ENCODE results near the gene ATOSA.
A peak's percentile ranks its signal among the peaks of the same experiment; 100 is the strongest.

ATOSA gene

GRCh38 chr15:52679232-52680040 lies at the start of gene ATOSA:
TSS of gene ATOSA (minus strand) at chr15:52679388. CDS start at chr15:52678021, 1,367 bp downstream.
- DNase-seq (ENCODE audit: low spot score in 2 of 2) = peak; percentile 87 to 95
- peaks cover 11% of the 10 kb centered on the region for H3K4me1 ChIP-seq
- peak within 1 kb of the TSS; percentile 76 for H3K4me3 ChIP-seq
- H3K9me3 ChIP-seq = no peaks in the 10 kb centered on the region
- H3K36me3 ChIP-seq (replicated peaks) = no peaks in the 10 kb centered on the region
- in situ Hi-C loops (cut with MboI; ENCODE audit: low sequenced_read_pairs) = no loop called here
- H3K27me3 ChIP-seq (ENCODE audit: low read depth) = peaks cover 8% of the 10 kb centered on the region; the same call in 1 of the 2 replicates

- no peaks in the 10 kb centered on the region for H3K27me3 ChIP-seq (ENCODE audit: low read depth)
- no peaks in the 10 kb centered on the region for H3K36me3 ChIP-seq (replicated peaks)
- H3K4me3 ChIP-seq = no peak overlapping the region
- 0 out of 2 replicates have a peak, but pooled peaks cover 3% of the 10 kb centered on the region for H3K9me3 ChIP-seq
- H3K4me1 ChIP-seq = no peaks in the 10 kb centered on the region
- no peak for DNase-seq (ENCODE audit: low spot score in 2 of 2)
- in situ Hi-C loops (cut with MboI; ENCODE audit: low sequenced_read_pairs) = no loop called here
Measured at GRCh38 chr15:52728899-52729298, 49.7 kb upstream of the ATOSA start.

- Histone ChIP-seq H3K4me1 (no peaks in the 10 kb centered on the region), H3K9me3 (0 out of 2 replicates have a peak, but pooled peaks cover 3% of the 10 kb centered on the region), H3K4me3 (no peak overlapping the region), H3K36me3 (replicated peaks) (no peaks in the 10 kb centered on the region), H3K27me3 (ENCODE audit: low read depth) (no peaks in the 10 kb centered on the region)
- DNase-seq (ENCODE audit: low spot score in 2 of 2) = no peak
- in situ Hi-C loops (cut with MboI; ENCODE audit: low sequenced_read_pairs) = no loop called here
Measured at GRCh38 chr15:52727815-52728214, 48.6 kb upstream of the ATOSA start.

GRCh38 chr15:52726195-52726594 lies 47.0 kb upstream of the ATOSA start:
- Histone ChIP-seq H3K27me3 (ENCODE audit: low read depth) (no peaks in the 10 kb centered on the region), H3K9me3 (0 out of 2 replicates have a peak, but pooled peaks cover 3% of the 10 kb centered on the region), H3K4me1 (no peaks in the 10 kb centered on the region), H3K36me3 (replicated peaks) (no peaks in the 10 kb centered on the region), H3K4me3 (no peak overlapping the region)
- DNase-seq (ENCODE audit: low spot score in 2 of 2) = no peak
- in situ Hi-C loops (cut with MboI; ENCODE audit: low sequenced_read_pairs) = no loop called here

- no peaks in the 10 kb centered on the region for H3K4me1 ChIP-seq
- no peak for DNase-seq (ENCODE audit: low spot score in 2 of 2)
- H3K4me3 ChIP-seq = no peak overlapping the region
- H3K36me3 ChIP-seq (replicated peaks) = no peaks in the 10 kb centered on the region
- no peaks in the 10 kb centered on the region for H3K27me3 ChIP-seq (ENCODE audit: low read depth)
- in situ Hi-C loops (cut with MboI; ENCODE audit: low sequenced_read_pairs) = no loop called here
- no peaks in the 10 kb centered on the region for H3K9me3 ChIP-seq
Measured at GRCh38 chr15:52718551-52718950, 39.4 kb upstream of the ATOSA start.

- Histone ChIP-seq H3K4me3 (no peak overlapping the region), H3K27me3 (ENCODE audit: low read depth) (no peaks in the 10 kb centered on the region), H3K36me3 (replicated peaks) (no peaks in the 10 kb centered on the region), H3K9me3 (no peaks in the 10 kb centered on the region), H3K4me1 (no peaks in the 10 kb centered on the region)
- no peak for DNase-seq (ENCODE audit: low spot score in 2 of 2)
- in situ Hi-C loops (cut with MboI; ENCODE audit: low sequenced_read_pairs) = no loop called here
Measured at GRCh38 chr15:52717924-52718323, 38.7 kb upstream of the ATOSA start.

- no peaks in the 10 kb centered on the region for H3K9me3 ChIP-seq
- no peaks in the 10 kb centered on the region for H3K4me1 ChIP-seq
- no peak overlapping the region for H3K4me3 ChIP-seq
- in situ Hi-C loops (cut with MboI; ENCODE audit: low sequenced_read_pairs) = no loop called here
- no peaks in the 10 kb centered on the region for H3K27me3 ChIP-seq (ENCODE audit: low read depth)
- DNase-seq (ENCODE audit: low spot score in 2 of 2) = no peak
- H3K36me3 ChIP-seq (replicated peaks) = no peaks in the 10 kb centered on the region
Measured at GRCh38 chr15:52717481-52717880, 38.3 kb upstream of the ATOSA start.

GRCh38 chr15:52716536-52716935 lies 37.3 kb upstream of the ATOSA start:
- DNase-seq (ENCODE audit: low spot score in 2 of 2) = no peak
- H3K4me3 ChIP-seq = no peak overlapping the region
- no peaks in the 10 kb centered on the region for H3K4me1 ChIP-seq
- no peaks in the 10 kb centered on the region for H3K9me3 ChIP-seq
- H3K27me3 ChIP-seq (ENCODE audit: low read depth) = no peaks in the 10 kb centered on the region
- H3K36me3 ChIP-seq (replicated peaks) = no peaks in the 10 kb centered on the region
- in situ Hi-C loops (cut with MboI; ENCODE audit: low sequenced_read_pairs) = no loop called here

GRCh38 chr15:52715411-52715810 lies 36.2 kb upstream of the ATOSA start:
- H3K4me3 ChIP-seq = no peak overlapping the region
- in situ Hi-C loops (cut with MboI; ENCODE audit: low sequenced_read_pairs) = no loop called here
- no peaks in the 10 kb centered on the region for H3K36me3 ChIP-seq (replicated peaks)
- H3K27me3 ChIP-seq (ENCODE audit: low read depth) = no peaks in the 10 kb centered on the region
- no peaks in the 10 kb centered on the region for H3K9me3 ChIP-seq
- no peaks in the 10 kb centered on the region for H3K4me1 ChIP-seq
- no peak for DNase-seq (ENCODE audit: low spot score in 2 of 2)

- no peaks in the 10 kb centered on the region for H3K4me1 ChIP-seq
- H3K4me3 ChIP-seq = no peak overlapping the region
- no peaks in the 10 kb centered on the region for H3K36me3 ChIP-seq (replicated peaks)
- no peaks in the 10 kb centered on the region for H3K27me3 ChIP-seq (ENCODE audit: low read depth)
- DNase-seq (ENCODE audit: low spot score in 2 of 2) = no peak
- in situ Hi-C loops (cut with MboI; ENCODE audit: low sequenced_read_pairs) = no loop called here
- H3K9me3 ChIP-seq = no peaks in the 10 kb centered on the region
Measured at GRCh38 chr15:52714968-52715367, 35.8 kb upstream of the ATOSA start.

GRCh38 chr15:52710708-52711389 lies 31.7 kb upstream of the ATOSA start:
- H3K27me3 ChIP-seq (ENCODE audit: low read depth) = no peaks in the 10 kb centered on the region
- in situ Hi-C loops (cut with MboI; ENCODE audit: low sequenced_read_pairs) = no loop called here
- DNase-seq (ENCODE audit: low spot score in 2 of 2) = no peak
- no peaks in the 10 kb centered on the region for H3K4me1 ChIP-seq
- no peak overlapping the region for H3K4me3 ChIP-seq
- H3K36me3 ChIP-seq (replicated peaks) = no peaks in the 10 kb centered on the region
- H3K9me3 ChIP-seq = no peaks in the 10 kb centered on the region

- DNase-seq (ENCODE audit: low spot score in 2 of 2) = no peak
- Histone ChIP-seq H3K27me3 (ENCODE audit: low read depth) (no peaks in the 10 kb centered on the region), H3K4me3 (no peak overlapping the region), H3K9me3 (no peaks in the 10 kb centered on the region), H3K4me1 (no peaks in the 10 kb centered on the region), H3K36me3 (replicated peaks) (no peaks in the 10 kb centered on the region)
- in situ Hi-C loops (cut with MboI; ENCODE audit: low sequenced_read_pairs) = no loop called here
Measured at GRCh38 chr15:52710050-52710707, 31.0 kb upstream of the ATOSA start.

- H3K27me3 ChIP-seq (ENCODE audit: low read depth) = no peaks in the 10 kb centered on the region
- no peak overlapping the region for H3K4me3 ChIP-seq
- DNase-seq (ENCODE audit: low spot score in 2 of 2) = peak in 1 of 2 experiments; percentile 58
- in situ Hi-C loops (cut with MboI; ENCODE audit: low sequenced_read_pairs) = no loop called here
- H3K9me3 ChIP-seq = no peaks in the 10 kb centered on the region
- H3K36me3 ChIP-seq (replicated peaks) = no peaks in the 10 kb centered on the region
- no peaks in the 10 kb centered on the region for H3K4me1 ChIP-seq
Measured at GRCh38 chr15:52709187-52709981, 30.2 kb upstream of the ATOSA start.

Measured in HAP-1 (cell line).